HL-60 (cell line): ENCODE data around the gene SFXN4.

Source experiments
- SPI1 ChIP-seq: IDR thresholded peaks from 2 replicates; pipeline ENCODE4 v1.6.1; 2012; ENCODE audit warnings: low read depth, mild to moderate bottlenecking, borderline replicate concordance
- TF ChIP-seq, protein P1 (sequence below): IDR thresholded peaks from one replicate; pipeline ENCODE4 v1.5.1; 2011; ENCODE audit warnings: low read length, control low read depth, inconsistent platforms; ENCODE audit not compliant: insufficient read depth

DNA sequence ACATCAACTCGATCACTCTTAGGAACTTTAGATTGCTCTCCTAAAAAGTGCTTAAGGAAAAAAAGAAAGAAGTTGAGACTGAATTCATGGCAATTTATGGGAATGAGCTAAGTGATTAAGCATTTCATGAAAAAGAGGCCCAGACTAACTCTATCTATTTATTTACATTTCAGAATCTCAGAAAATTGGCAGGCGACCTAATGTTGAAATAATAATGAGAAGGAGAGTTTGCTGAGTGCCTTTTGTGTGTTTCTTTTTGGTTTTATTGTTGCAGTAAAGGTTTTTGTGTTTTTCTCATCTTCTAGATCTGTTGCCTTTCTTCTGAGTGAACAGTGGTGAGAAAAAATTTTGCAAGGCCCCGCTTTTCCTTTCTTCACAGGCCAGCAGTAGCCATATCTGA is 45.7 kb upstream of the SFXN4 start:
- TF ChIP-seq, protein P1, sequence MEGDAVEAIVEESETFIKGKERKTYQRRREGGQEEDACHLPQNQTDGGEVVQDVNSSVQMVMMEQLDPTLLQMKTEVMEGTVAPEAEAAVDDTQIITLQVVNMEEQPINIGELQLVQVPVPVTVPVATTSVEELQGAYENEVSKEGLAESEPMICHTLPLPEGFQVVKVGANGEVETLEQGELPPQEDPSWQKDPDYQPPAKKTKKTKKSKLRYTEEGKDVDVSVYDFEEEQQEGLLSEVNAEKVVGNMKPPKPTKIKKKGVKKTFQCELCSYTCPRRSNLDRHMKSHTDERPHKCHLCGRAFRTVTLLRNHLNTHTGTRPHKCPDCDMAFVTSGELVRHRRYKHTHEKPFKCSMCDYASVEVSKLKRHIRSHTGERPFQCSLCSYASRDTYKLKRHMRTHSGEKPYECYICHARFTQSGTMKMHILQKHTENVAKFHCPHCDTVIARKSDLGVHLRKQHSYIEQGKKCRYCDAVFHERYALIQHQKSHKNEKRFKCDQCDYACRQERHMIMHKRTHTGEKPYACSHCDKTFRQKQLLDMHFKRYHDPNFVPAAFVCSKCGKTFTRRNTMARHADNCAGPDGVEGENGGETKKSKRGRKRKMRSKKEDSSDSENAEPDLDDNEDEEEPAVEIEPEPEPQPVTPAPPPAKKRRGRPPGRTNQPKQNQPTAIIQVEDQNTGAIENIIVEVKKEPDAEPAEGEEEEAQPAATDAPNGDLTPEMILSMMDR: no peak
- no peak for TF ChIP-seq SPI1
